ENCODE results near the gene CCL18.

The CCL18 gene

DNA sequence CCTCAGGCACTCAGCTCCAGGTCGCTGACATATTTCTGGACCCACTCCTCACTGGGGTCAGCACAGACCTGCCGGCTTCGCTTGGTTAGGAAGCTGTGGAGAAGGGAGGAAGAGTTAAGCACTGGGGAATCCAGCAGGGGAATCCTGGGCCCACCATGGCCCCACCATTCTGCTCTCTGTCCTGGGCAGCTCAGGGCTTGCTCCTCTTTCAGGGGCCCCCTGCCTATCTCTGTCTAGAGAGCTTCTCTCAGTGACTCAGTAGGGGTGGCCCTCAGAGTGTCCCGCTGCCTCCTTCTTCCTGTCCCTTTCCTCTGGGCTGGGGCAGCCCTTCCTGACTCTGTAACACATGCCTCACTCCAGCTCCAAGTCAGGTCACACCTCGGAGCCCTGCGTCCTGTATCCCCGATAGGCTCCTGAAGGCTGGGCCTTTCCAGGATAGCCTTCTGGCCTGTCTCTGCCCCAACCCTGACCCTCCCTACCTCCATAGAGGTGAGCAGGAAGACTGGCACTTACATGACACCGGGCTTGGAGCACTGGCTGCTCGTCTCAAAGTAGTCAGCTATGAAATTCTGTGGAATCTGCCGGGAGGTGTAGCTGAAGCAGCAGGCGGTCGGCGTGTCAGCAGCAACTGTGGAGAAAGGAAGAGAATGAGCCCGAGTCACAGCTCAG, 24.7 kb downstream of the CCL18 start:
- Histone ChIP-seq H2BK120ac (ENCODE audit: low read depth, low read length) (no peak overlapping the region), H3K27ac (ENCODE audit: low read length, poor library complexity, severe bottlenecking) (no peak overlapping the region), H3K4me1 (ENCODE audit: control insufficient read depth, insufficient read depth, low read depth, low read length) (no peaks in the 10 kb centered on the region), H2BK5ac (ENCODE audit: low read depth, low read length, poor library complexity, severe bottlenecking) (no peak overlapping the region), H3K23ac (ENCODE audit: low read length in 2 of 2) (no peak overlapping the region), H2AFZ (ENCODE audit: low read depth, low read length) (no peak overlapping the region), H3K14ac (ENCODE audit: low read length in 2 of 2) (no peak overlapping the region), H4K91ac (ENCODE audit: low read length) (no peak overlapping the region), H3K9ac (ENCODE audit: low read length) (no peak overlapping the region), H3K4me3 (ENCODE audit: insufficient read depth in 1 of 2, low read depth in 1 of 2, low read length in 2 of 2) (no peak overlapping the region), H3K18ac (ENCODE audit: low read depth in 1 of 2, low read length in 2 of 2) (no peak overlapping the region), H2BK12ac (ENCODE audit: low read length in 2 of 2) (no peak overlapping the region), H3K9me3 (ENCODE audit: control insufficient read depth, low read length) (no peaks in the 10 kb centered on the region), H2BK15ac (ENCODE audit: low read depth, poor library complexity, severe bottlenecking) (no peak overlapping the region), H2AK5ac (ENCODE audit: low read length, severe bottlenecking) (no peak overlapping the region), H3K36me3 (ENCODE audit: control insufficient read depth in 1 of 2, insufficient read depth in 2 of 2, low read depth in 1 of 2, low read length in 2 of 2) (no peaks in the 10 kb centered on the region), H3K4ac (ENCODE audit: low read depth in 1 of 2, low read length in 2 of 2) (no peak overlapping the region), H3K4me2 (ENCODE audit: low read length, poor library complexity, severe bottlenecking) (no peak overlapping the region), H3K27me3 (ENCODE audit: control insufficient read depth in 1 of 2, insufficient read depth in 1 of 2, low read length in 2 of 2) (peaks cover 0 to 4% of the 10 kb centered on the region in 2 experiments), H3K79me1 (replicated peaks; ENCODE audit: low read length, poor library complexity, severe bottlenecking) (no peaks in the 10 kb centered on the region), H4K8ac (ENCODE audit: low read length) (no peak overlapping the region)
- no peak for DNase-seq
- WGBS: 74% methylated on average over 14 of the region's 14 CpGs

GRCh38 chr17:36089339-36089865, 25.3 kb downstream of the CCL18 start:
- Histone ChIP-seq H2BK120ac (ENCODE audit: low read depth, low read length) (no peak overlapping the region), H3K9me3 (ENCODE audit: control insufficient read depth, low read length) (no peaks in the 10 kb centered on the region), H3K79me1 (replicated peaks; ENCODE audit: low read length, poor library complexity, severe bottlenecking) (no peaks in the 10 kb centered on the region), H3K9ac (ENCODE audit: low read length) (peak overlapping the region; percentile 25), H3K14ac (ENCODE audit: low read length in 2 of 2) (no peak overlapping the region), H2AFZ (ENCODE audit: low read depth, low read length) (no peak overlapping the region), H2BK12ac (ENCODE audit: low read length in 2 of 2) (no peak overlapping the region), H3K4ac (ENCODE audit: low read depth in 1 of 2, low read length in 2 of 2) (no peak overlapping the region), H3K4me2 (ENCODE audit: low read length, poor library complexity, severe bottlenecking) (no peak overlapping the region), H3K27ac (ENCODE audit: low read length, poor library complexity, severe bottlenecking) (no peak overlapping the region), H3K36me3 (ENCODE audit: control insufficient read depth in 1 of 2, insufficient read depth in 2 of 2, low read depth in 1 of 2, low read length in 2 of 2) (no peaks in the 10 kb centered on the region), H3K4me3 (ENCODE audit: insufficient read depth in 1 of 2, low read depth in 1 of 2, low read length in 2 of 2) (peak overlapping the region in 1 of 2 experiments; percentile 3), H3K18ac (ENCODE audit: low read depth in 1 of 2, low read length in 2 of 2) (no peak overlapping the region), H2BK5ac (ENCODE audit: low read depth, low read length, poor library complexity, severe bottlenecking) (no peak overlapping the region), H3K4me1 (ENCODE audit: control insufficient read depth, insufficient read depth, low read depth, low read length) (no peaks in the 10 kb centered on the region), H4K8ac (ENCODE audit: low read length) (no peak overlapping the region), H3K27me3 (ENCODE audit: control insufficient read depth in 1 of 2, insufficient read depth in 1 of 2, low read length in 2 of 2) (peaks cover 0 to 4% of the 10 kb centered on the region in 2 experiments), H4K91ac (ENCODE audit: low read length) (no peak overlapping the region), H2BK15ac (ENCODE audit: low read depth, poor library complexity, severe bottlenecking) (no peak overlapping the region), H2AK5ac (ENCODE audit: low read length, severe bottlenecking) (no peak overlapping the region), H3K23ac (ENCODE audit: low read length in 2 of 2) (no peak overlapping the region)
- no peak for DNase-seq
- 72% methylated on average over 4 of the region's 4 CpGs for WGBS

DNA sequence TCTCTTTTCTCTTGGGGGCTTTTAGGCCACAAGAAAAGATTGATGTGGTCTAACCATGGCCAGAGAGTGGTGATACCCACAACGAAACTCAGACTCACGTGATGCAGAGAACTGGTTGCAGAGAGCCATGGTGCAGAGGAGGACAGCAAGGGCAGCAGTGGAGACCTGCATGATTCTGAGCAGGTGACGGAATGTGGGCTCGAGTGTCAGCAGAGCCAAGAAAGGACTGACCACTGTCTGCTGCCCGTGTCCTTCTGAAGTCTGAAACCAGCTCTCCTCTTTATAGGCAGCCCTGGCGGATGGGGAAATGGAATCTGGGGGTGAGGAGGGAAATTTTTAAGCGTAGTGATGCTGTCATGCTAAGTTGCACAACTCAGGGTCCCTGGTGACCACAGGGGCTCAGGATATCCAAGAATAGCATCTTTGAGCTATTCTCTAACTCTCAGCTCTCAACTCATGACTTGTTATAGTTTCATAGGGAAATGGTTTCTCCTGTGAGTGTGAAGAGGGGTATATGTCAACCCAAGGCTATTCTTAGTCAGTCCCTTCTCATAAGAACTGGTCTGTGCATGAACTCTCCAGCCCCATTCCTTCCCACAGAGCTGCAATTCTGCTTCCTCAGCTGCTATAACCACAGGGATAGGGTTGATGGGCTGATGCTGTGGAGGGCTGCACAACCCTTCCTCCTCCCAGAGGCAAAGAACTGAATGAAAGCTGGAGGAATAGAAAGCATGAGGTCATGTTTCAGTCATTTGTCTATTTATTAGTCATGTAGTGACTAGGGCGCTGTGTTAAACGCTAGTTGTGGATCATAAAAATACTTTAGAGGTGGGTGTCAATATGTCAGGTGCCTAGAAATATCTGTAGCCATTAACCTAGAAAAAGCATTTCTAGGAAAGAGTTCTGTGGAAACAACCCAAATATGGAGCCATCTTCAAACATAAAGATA, 26.1 kb downstream of the CCL18 start, which contains the start of gene CCL3:
CCL3 (minus strand) TSS at position 256 of the 949 bp plus-strand sequence; CDS start at position 171, 85 bp downstream.
- H4K8ac ChIP-seq (ENCODE audit: low read length): no peak within 1 kb of the TSS
- H2BK15ac ChIP-seq (ENCODE audit: low read depth, poor library complexity, severe bottlenecking): no peak within 1 kb of the TSS
- H3K4me1 ChIP-seq (ENCODE audit: control insufficient read depth, insufficient read depth, low read depth, low read length): no peaks in the 10 kb centered on the region
- H3K14ac ChIP-seq (ENCODE audit: low read length in 2 of 2): no peak within 1 kb of the TSS
- no peak within 1 kb of the TSS for H2BK12ac ChIP-seq (ENCODE audit: low read length in 2 of 2)
- H2AK5ac ChIP-seq (ENCODE audit: low read length, severe bottlenecking): no peak within 1 kb of the TSS
- no peak within 1 kb of the TSS for H3K27ac ChIP-seq (ENCODE audit: low read length, poor library complexity, severe bottlenecking)
- H2BK5ac ChIP-seq (ENCODE audit: low read depth, low read length, poor library complexity, severe bottlenecking): no peak within 1 kb of the TSS
- no peak within 1 kb of the TSS for H4K91ac ChIP-seq (ENCODE audit: low read length)
- H3K36me3 ChIP-seq (ENCODE audit: control insufficient read depth in 1 of 2, insufficient read depth in 2 of 2, low read depth in 1 of 2, low read length in 2 of 2): no peaks in the 10 kb centered on the region
- H3K9me3 ChIP-seq (ENCODE audit: control insufficient read depth, low read length): no peaks in the 10 kb centered on the region
- H2AFZ ChIP-seq (ENCODE audit: low read depth, low read length): no peak within 1 kb of the TSS
- DNase-seq: no peak
- peak within 1 kb of the TSS; percentile 59 for H3K9ac ChIP-seq (ENCODE audit: low read length)
- no peak within 1 kb of the TSS for H3K4me2 ChIP-seq (ENCODE audit: low read length, poor library complexity, severe bottlenecking)
- peak within 1 kb of the TSS in 1 of 2 experiments; percentile 37 for H3K4me3 ChIP-seq (ENCODE audit: insufficient read depth in 1 of 2, low read depth in 1 of 2, low read length in 2 of 2)
- no peak within 1 kb of the TSS for H2BK120ac ChIP-seq (ENCODE audit: low read depth, low read length)
- WGBS: 63% methylated on average over 9 of the region's 9 CpGs
- no peak within 1 kb of the TSS for H3K23ac ChIP-seq (ENCODE audit: low read length in 2 of 2)
- H3K79me1 ChIP-seq (replicated peaks; ENCODE audit: low read length, poor library complexity, severe bottlenecking): no peaks in the 10 kb centered on the region
- no peak within 1 kb of the TSS for H3K18ac ChIP-seq (ENCODE audit: low read depth in 1 of 2, low read length in 2 of 2)
- H3K4ac ChIP-seq (ENCODE audit: low read depth in 1 of 2, low read length in 2 of 2): no peak within 1 kb of the TSS
- peaks cover 0 to 4% of the 10 kb centered on the region in 2 experiments for H3K27me3 ChIP-seq (ENCODE audit: control insufficient read depth in 1 of 2, insufficient read depth in 1 of 2, low read length in 2 of 2)

DNA sequence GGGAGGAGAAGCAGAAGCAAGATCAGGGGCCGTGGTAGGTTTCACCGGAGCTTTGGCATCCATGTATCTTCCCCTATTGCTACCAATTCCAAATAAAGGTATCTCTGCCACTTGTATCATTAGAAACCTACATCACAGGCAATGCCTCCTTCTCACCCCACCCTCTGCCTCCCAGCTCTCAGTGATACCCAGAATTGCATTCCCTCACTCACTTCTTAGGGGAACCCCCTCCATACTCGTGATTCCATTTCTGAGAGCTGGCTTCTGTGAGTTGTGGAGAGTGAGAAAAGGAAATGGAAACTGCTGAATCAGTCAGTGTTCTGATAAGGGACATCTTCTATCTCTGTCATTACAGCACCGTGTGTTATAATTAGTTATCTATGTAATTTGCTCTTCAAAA, 28.2 kb downstream of the CCL18 start:
- Histone ChIP-seq H3K4ac (ENCODE audit: low read depth in 1 of 2, low read length in 2 of 2) (no peak overlapping the region), H3K18ac (ENCODE audit: low read depth in 1 of 2, low read length in 2 of 2) (no peak overlapping the region), H3K14ac (ENCODE audit: low read length in 2 of 2) (no peak overlapping the region), H4K91ac (ENCODE audit: low read length) (no peak overlapping the region), H3K79me1 (replicated peaks; ENCODE audit: low read length, poor library complexity, severe bottlenecking) (no peaks in the 10 kb centered on the region), H2BK15ac (ENCODE audit: low read depth, poor library complexity, severe bottlenecking) (no peak overlapping the region), H3K4me1 (ENCODE audit: control insufficient read depth, insufficient read depth, low read depth, low read length) (no peaks in the 10 kb centered on the region), H3K36me3 (ENCODE audit: control insufficient read depth in 1 of 2, insufficient read depth in 2 of 2, low read depth in 1 of 2, low read length in 2 of 2) (no peaks in the 10 kb centered on the region), H2BK12ac (ENCODE audit: low read length in 2 of 2) (no peak overlapping the region), H3K23ac (ENCODE audit: low read length in 2 of 2) (no peak overlapping the region), H2AFZ (ENCODE audit: low read depth, low read length) (no peak overlapping the region), H2BK120ac (ENCODE audit: low read depth, low read length) (no peak overlapping the region), H2BK5ac (ENCODE audit: low read depth, low read length, poor library complexity, severe bottlenecking) (no peak overlapping the region), H3K9ac (ENCODE audit: low read length) (no peak overlapping the region), H3K4me3 (ENCODE audit: insufficient read depth in 1 of 2, low read depth in 1 of 2, low read length in 2 of 2) (no peak overlapping the region), H3K27me3 (ENCODE audit: control insufficient read depth in 1 of 2, insufficient read depth in 1 of 2, low read length in 2 of 2) (peaks cover 0 to 4% of the 10 kb centered on the region in 2 experiments), H3K27ac (ENCODE audit: low read length, poor library complexity, severe bottlenecking) (no peak overlapping the region), H3K4me2 (ENCODE audit: low read length, poor library complexity, severe bottlenecking) (no peak overlapping the region), H2AK5ac (ENCODE audit: low read length, severe bottlenecking) (no peak overlapping the region), H4K8ac (ENCODE audit: low read length) (no peak overlapping the region), H3K9me3 (ENCODE audit: control insufficient read depth, low read length) (no peaks in the 10 kb centered on the region)
- DNase-seq: no peak
- WGBS: 75% methylated on average over 2 of the region's 4 CpGs

Measured in mesenchymal stem cell (in vitro differentiated cells and primary cell).